Measurements from ENCODE around the gene ITPRIP.

GRCh38 chr10:104336821-104337467 is 1.3 kb downstream of the ITPRIP start:
- TF ChIP-seq CTCF (IDR thresholded peaks at IDR 0.05 in 8 of 11, conservative IDR thresholded peaks at IDR 0.05 in 3 of 11) = no peak
- TF ChIP-seq POLR2A (IDR thresholded peaks at IDR 0.05) = no peak

Measured in spleen (tissue), 7 donors.